ENCODE results near the gene HOXD4.

GRCh38 chr2:176149939-176150583 is 1.3 kb upstream of the HOXD4 start:
- TF ChIP-seq CTCF (IDR thresholded peaks at IDR 0.05) = no peak
- no peak for TF ChIP-seq POLR2A (IDR thresholded peaks at IDR 0.05)

All from thyroid gland (tissue), 4 donors.